ENCODE data around the gene CHKB. TPM values are rescaled to one million over a fixed set of nuclear protein-coding genes. Genes with fewer than 3 reads are reported as not detected.

Gene CHKB
- polyA plus RNA-seq, 1 experiment: 22.5 TPM

GRCh38 chr22:50597097-50597496 is 14.4 kb upstream of the CHKB start:
- Histone ChIP-seq H3K4me3 (ENCODE audit: low read depth, low read length) (no peak overlapping the region), H3K9me3 (ENCODE audit: control insufficient read depth, insufficient read depth, low read length) (no peaks in the 10 kb centered on the region; the same call in 1 of the 2 replicates), H3K27me3 (ENCODE audit: control insufficient read depth, insufficient read depth, low read length) (peaks cover 33% of the 10 kb centered on the region), H3K27ac (ENCODE audit: low read depth, low read length) (no peak overlapping the region)
- CTCF ChIA-PET: interaction anchor here (1.3 kb wide), 1 partner anchor 71 kb away, joined by 3 read pairs; the partner anchor contains the start of gene SCO2
- DNase-seq (ENCODE audit: low read depth, low spot score): no peak
- POLR2A ChIA-PET: no interaction called here
- TF ChIP-seq CTCF (IDR thresholded peaks at IDR 0.05; ENCODE audit: low read depth, low read length): no peak

- CTCF ChIA-PET: no interaction called here
- TF ChIP-seq CTCF (IDR thresholded peaks at IDR 0.05; ENCODE audit: low read depth, low read length): no peak
- H3K4me3 ChIP-seq (ENCODE audit: low read depth, low read length): no peak overlapping the region
- peaks cover 23% of the 10 kb centered on the region for H3K27me3 ChIP-seq (ENCODE audit: control insufficient read depth, insufficient read depth, low read length)
- no peaks in the 10 kb centered on the region; the same call in 1 of the 2 replicates for H3K9me3 ChIP-seq (ENCODE audit: control insufficient read depth, insufficient read depth, low read length)
- POLR2A ChIA-PET: no interaction called here
- DNase-seq (ENCODE audit: low read depth, low spot score): no peak
- no peak overlapping the region for H3K27ac ChIP-seq (ENCODE audit: low read depth, low read length)
These were observed 12.5 kb upstream of the CHKB start for GRCh38 chr22:50595189-50595588.

GRCh38 chr22:50587407-50587806 is 4.8 kb upstream of the CHKB start:
- no peak overlapping the region for H3K27ac ChIP-seq (ENCODE audit: low read depth, low read length)
- H3K4me3 ChIP-seq (ENCODE audit: low read depth, low read length): no peak overlapping the region
- H3K9me3 ChIP-seq (ENCODE audit: control insufficient read depth, insufficient read depth, low read length): no peaks in the 10 kb centered on the region
- CTCF ChIA-PET: interaction anchor here (1.2 to 1.5 kb wide), 3 partner anchors 25 to 62 kb away, joined by 3 read pairs; partner anchors contain the start of gene SYCE3
- POLR2A ChIA-PET: interaction anchor here (1.0 kb wide), 1 partner anchor 12 kb away, joined by 3 read pairs; no protein-coding TSS in a partner anchor
- peaks cover 17% of the 10 kb centered on the region for H3K27me3 ChIP-seq (ENCODE audit: control insufficient read depth, insufficient read depth, low read length)
- no peak for TF ChIP-seq CTCF (IDR thresholded peaks at IDR 0.05; ENCODE audit: low read depth, low read length)
- no peak for DNase-seq (ENCODE audit: low read depth, low spot score)

- CTCF ChIA-PET: interaction anchor here (1.2 kb wide), 1 partner anchor 61 kb away, joined by 3 read pairs; no protein-coding TSS in a partner anchor
These were observed 3.8 kb upstream of the CHKB start for GRCh38 chr22:50586416-50586815.

More at GRCh38 chr22:50586416-50586815, 3.8 kb upstream of the CHKB start:
- H3K27me3 ChIP-seq (ENCODE audit: control insufficient read depth, insufficient read depth, low read length): peaks cover 13% of the 10 kb centered on the region
- H3K9me3 ChIP-seq (ENCODE audit: control insufficient read depth, insufficient read depth, low read length): no peaks in the 10 kb centered on the region
- POLR2A ChIA-PET: no interaction called here
- no peak for DNase-seq (ENCODE audit: low read depth, low spot score)
- no peak for TF ChIP-seq CTCF (IDR thresholded peaks at IDR 0.05; ENCODE audit: low read depth, low read length)
- H3K27ac ChIP-seq (ENCODE audit: low read depth, low read length): no peak overlapping the region
- H3K4me3 ChIP-seq (ENCODE audit: low read depth, low read length): no peak overlapping the region

Measured in AG04450 (cell line).